Suprapubic skin (tissue), 4 donors: ENCODE results near the gene ST6GAL1. TPM values are rescaled to one million over a fixed set of nuclear protein-coding genes. Genes with fewer than 3 reads are reported as not detected.

Experiments used
- DNase-seq, 2 donors: peaks; one replicate each; pipeline ENCODE4 v3.0.0-alpha.2; 2019; ENCODE audit warnings: low spot score in 2 of 2
- H3K27ac ChIP-seq: fragments of 200-600 bp; sonication (generic); one replicate; pipeline ENCODE4 v1.5.1; 2019
- H3K27me3 ChIP-seq: fragments of 200-600 bp; sonication (generic); one replicate; pipeline ENCODE4 v1.5.1; 2019
- H3K36me3 ChIP-seq: fragments of 200-600 bp; sonication (generic); one replicate; pipeline ENCODE4 v1.5.1; 2019
- H3K4me1 ChIP-seq: fragments of 200-600 bp; sonication (generic); one replicate; pipeline ENCODE4 v1.5.1; 2019
- H3K4me3 ChIP-seq: fragments of 200-600 bp; sonication (generic); one replicate; pipeline ENCODE4 v1.5.1; 2019; ENCODE audit warnings: mild to moderate bottlenecking
- H3K9me3 ChIP-seq: fragments of 200-600 bp; sonication (generic); one replicate; pipeline ENCODE4 v1.5.1; 2019
- CTCF ChIP-seq, 2 donors: fragments of 200-600 bp in 1 of 2; fragments of 450-650 bp in 1 of 2; sonication (generic) in 1 of 2; IDR thresholded peaks; one replicate each; pipeline ENCODE4 v1.5.1; 2016 to 2019; ENCODE audit warnings: antibody characterized with exemption in 2 of 2, mild to moderate bottlenecking in 1 of 2, moderate library complexity in 1 of 2
- EP300 ChIP-seq: sonication (generic); formaldehyde crosslinking; IDR thresholded peaks from one replicate; pipeline ENCODE4 v1.6.1; 2017; ENCODE audit warnings: antibody characterized with exemption
- POLR2A ChIP-seq, 2 donors: fragments of 450-650 bp; IDR thresholded peaks; one replicate each; pipeline ENCODE4 v1.6.1; 2017; ENCODE audit warnings: antibody characterized with exemption in 2 of 2, mild to moderate bottlenecking in 2 of 2, moderate library complexity in 2 of 2
- POLR2AphosphoS5 ChIP-seq, 3 donors: sonication (generic); formaldehyde crosslinking; IDR thresholded peaks; one replicate each; pipeline ENCODE4 v1.6.1; 2017; ENCODE audit warnings: antibody characterized with exemption in 3 of 3
- WGBS: methylation state at CpG from one replicate; pipeline ENCODE4 v1.1.5; 2018; 5-methylcytosine and 5-hydroxymethylcytosine counted together
- total RNA-seq, 4 donors: library from RNA; depleted of rRNA; stranded (reverse); fragments of >200 nt; gene quantifications; one replicate each; pipeline ENCODE4 v1.1.0, GENCODE V29; 2016

The ST6GAL1 gene
- total RNA-seq, 4 donors from 2014 or later, result 23.9 to 42.2 (median 31.9) TPM

- 97% methylated on average over 6 of the region's 6 CpGs for WGBS
- Histone ChIP-seq H3K27me3 (no peaks in the 10 kb centered on the region), H3K4me1 (no peaks in the 10 kb centered on the region), H3K4me3 (no peak overlapping the region), H3K36me3 (peaks cover 28% of the 10 kb centered on the region), H3K9me3 (no peaks in the 10 kb centered on the region), H3K27ac (no peak overlapping the region)
- no peak for TF ChIP-seq EP300
- no peak for TF ChIP-seq CTCF (IDR thresholded peaks at IDR 0.05)
- TF ChIP-seq POLR2A (IDR thresholded peaks at IDR 0.05), result no peak
- TF ChIP-seq POLR2AphosphoS5 (IDR thresholded peaks at IDR 0.05), result no peak
- no peak for DNase-seq
These were observed 146.0 kb downstream of the ST6GAL1 start for GRCh38 chr3:187076297-187076696.

GRCh38 chr3:187077085-187077484 is 146.8 kb downstream of the ST6GAL1 start:
- peaks cover 28% of the 10 kb centered on the region for H3K36me3 ChIP-seq

GRCh38 chr3:187077537-187077936 is 147.2 kb downstream of the ST6GAL1 start:
- H3K36me3 ChIP-seq, result peaks cover 28% of the 10 kb centered on the region
- no peaks in the 10 kb centered on the region for H3K4me1 ChIP-seq
- DNase-seq, result no peak
- no peaks in the 10 kb centered on the region for H3K9me3 ChIP-seq
- 89% methylated on average over 5 of the region's 5 CpGs for WGBS
- TF ChIP-seq CTCF (IDR thresholded peaks at IDR 0.05), result no peak
- H3K4me3 ChIP-seq, result no peak overlapping the region
- no peaks in the 10 kb centered on the region for H3K27me3 ChIP-seq
- no peak overlapping the region for H3K27ac ChIP-seq

More at GRCh38 chr3:187077085-187077484, 146.8 kb downstream of the ST6GAL1 start:
- no peak for DNase-seq
- TF ChIP-seq CTCF (IDR thresholded peaks at IDR 0.05) (no peak), POLR2AphosphoS5 (IDR thresholded peaks at IDR 0.05) (no peak), EP300 (no peak), POLR2A (IDR thresholded peaks at IDR 0.05) (no peak)
- Histone ChIP-seq H3K27me3 (no peaks in the 10 kb centered on the region), H3K27ac (no peak overlapping the region), H3K4me1 (no peaks in the 10 kb centered on the region), H3K9me3 (no peaks in the 10 kb centered on the region), H3K4me3 (no peak overlapping the region)
- 92% methylated on average over 2 of the region's 3 CpGs for WGBS

GRCh38 chr3:187079090-187080022 is 149.0 kb downstream of the ST6GAL1 start:
- TF ChIP-seq POLR2AphosphoS5 (IDR thresholded peaks at IDR 0.05), result no peak
- TF ChIP-seq CTCF (IDR thresholded peaks at IDR 0.05), result no peak
- no peak for TF ChIP-seq EP300
- 93% methylated on average over 8 of the region's 8 CpGs for WGBS

GRCh38 chr3:187080799-187081450 is 150.6 kb downstream of the ST6GAL1 start:
- peaks cover 9% of the 10 kb centered on the region for H3K36me3 ChIP-seq
- H3K27me3 ChIP-seq, result no peaks in the 10 kb centered on the region
- H3K27ac ChIP-seq, result no peak overlapping the region
- no peak for TF ChIP-seq CTCF (IDR thresholded peaks at IDR 0.05)
- TF ChIP-seq EP300, result no peak
- no peak for TF ChIP-seq POLR2A (IDR thresholded peaks at IDR 0.05)
- TF ChIP-seq POLR2AphosphoS5 (IDR thresholded peaks at IDR 0.05), result no peak
- DNase-seq, result no peak
- H3K4me1 ChIP-seq, result no peaks in the 10 kb centered on the region
- no peaks in the 10 kb centered on the region for H3K9me3 ChIP-seq
- 93% methylated on average over 13 of the region's 13 CpGs for WGBS
- no peak overlapping the region for H3K4me3 ChIP-seq

More at GRCh38 chr3:187079090-187080022, 149.0 kb downstream of the ST6GAL1 start:
- Histone ChIP-seq H3K27me3 (no peaks in the 10 kb centered on the region), H3K4me3 (no peak overlapping the region), H3K27ac (no peak overlapping the region), H3K9me3 (no peaks in the 10 kb centered on the region), H3K36me3 (peaks cover 20% of the 10 kb centered on the region), H3K4me1 (no peaks in the 10 kb centered on the region)
- no peak for DNase-seq
